HepG2 (cell line): Measurements from ENCODE around the gene ATXN1L. TPM values are rescaled to one million over a fixed set of nuclear protein-coding genes. Genes with fewer than 3 reads are reported as not detected.

Experiments used
- ARNT ChIP-seq: fragments of 450-650 bp; IDR thresholded peaks from 2 replicates; pipeline ENCODE4 v1.6.1; 2017
- CBX2 ChIP-seq, 2 experiments: fragments of 200-600 bp in 1 of 2; sonication (generic); formaldehyde crosslinking in 1 of 2; IDR thresholded peaks; 2 replicates each; pipeline versions ENCODE4 v1.7.0 to v1.8.1; 2018 to 2022; ENCODE audit warnings: low read depth in 2 of 2, low read length in 1 of 2, mild to moderate bottlenecking in 1 of 2, missing genetic modification reagents in 1 of 2
- CEBPB ChIP-seq: IDR thresholded peaks from 2 replicates; pipeline ENCODE4 v1.6.1; 2011; ENCODE audit warnings: low read depth, low read length, improper control_type of control experiment, borderline replicate concordance
- FOSL2 ChIP-seq: sonication (generic); formaldehyde crosslinking; IDR thresholded peaks from 2 replicates; pipeline ENCODE4 v1.4.0; 2020; ENCODE audit warnings: missing genetic modification reagents
- HDAC2 ChIP-seq: sonication (generic); formaldehyde crosslinking; IDR thresholded peaks from 2 replicates; pipeline ENCODE4 v1.4.0; 2020; ENCODE audit warnings: missing genetic modification reagents
- HNRNPH1 ChIP-seq: fragments of 200-400 bp; formaldehyde crosslinking; optimal IDR thresholded peaks from 2 replicates; pipeline ENCODE3; 2017; ENCODE audit warnings: mild to moderate bottlenecking, low read depth, low read length
- JARID2 ChIP-seq: sonication (generic); formaldehyde crosslinking; IDR thresholded peaks from 2 replicates; pipeline ENCODE4 v1.8.1; 2023; ENCODE audit warnings: missing genetic modification reagents, inconsistent platforms; ENCODE audit not compliant: insufficient replicate concordance
- MAFF ChIP-seq: IDR thresholded peaks from 2 replicates; pipeline ENCODE4 v1.6.1; 2011; ENCODE audit warnings: low read depth, low read length, improper control_type of control experiment
- PHF8 ChIP-seq: sonication (generic); formaldehyde crosslinking; IDR thresholded peaks from 2 replicates; pipeline ENCODE4 v1.5.0; 2020; ENCODE audit warnings: missing genetic modification reagents
- PLRG1 ChIP-seq: fragments of 450-650 bp; conservative IDR thresholded peaks from 2 replicates; pipeline ENCODE4 v1.6.1; 2016
- RAD51 ChIP-seq: fragments of 450-650 bp; IDR thresholded peaks from 2 replicates; pipeline ENCODE4 v1.6.1; 2016; ENCODE audit warnings: borderline replicate concordance
- REPIN1 ChIP-seq: sonication (generic); formaldehyde crosslinking; IDR thresholded peaks from 2 replicates; pipeline ENCODE4 v1.8.0; 2022; ENCODE audit warnings: missing genetic modification reagents, low read depth, mild to moderate bottlenecking, borderline replicate concordance
- SAFB2 ChIP-seq: sonication (generic); formaldehyde crosslinking; IDR thresholded peaks from 2 replicates; pipeline ENCODE4 v1.5.1; 2020; ENCODE audit warnings: missing genetic modification reagents, low read depth, mild to moderate bottlenecking, borderline replicate concordance
- THAP11 ChIP-seq: IDR thresholded peaks from 2 replicates; pipeline ENCODE4 v1.6.1; 2016; ENCODE audit warnings: missing biosample characterization, missing genetic modification reagents
- ZBTB20 ChIP-seq: sonication (generic); formaldehyde crosslinking; IDR thresholded peaks from 2 replicates; pipeline ENCODE4 v1.8.1; 2023; ENCODE audit warnings: missing genetic modification reagents, low read depth, mild to moderate bottlenecking, borderline replicate concordance
- ZFP1 ChIP-seq: IDR thresholded peaks from 2 replicates; pipeline ENCODE4 v1.6.1; 2016
- ZNF274 ChIP-seq: sonication (generic); formaldehyde crosslinking; IDR thresholded peaks from 2 replicates; pipeline ENCODE4 v1.5.1; 2020; ENCODE audit warnings: mild to moderate bottlenecking, missing genetic modification reagents
- ZNF343 ChIP-seq: sonication (generic); formaldehyde crosslinking; IDR thresholded peaks from 2 replicates; pipeline ENCODE4 v1.4.0; 2020; ENCODE audit warnings: mild to moderate bottlenecking, missing genetic modification reagents
- ZNF670 ChIP-seq: sonication (generic); formaldehyde crosslinking; IDR thresholded peaks from 2 replicates; pipeline ENCODE4 v1.8.0; 2022; ENCODE audit warnings: mild to moderate bottlenecking, missing genetic modification reagents, borderline replicate concordance
- ZNF790 ChIP-seq: sonication (generic); formaldehyde crosslinking; IDR thresholded peaks from 2 replicates; pipeline ENCODE4 v1.8.0; 2022; ENCODE audit warnings: missing genetic modification reagents, mild to moderate bottlenecking, borderline replicate concordance
- ZSCAN29 ChIP-seq: sonication (generic); formaldehyde crosslinking; conservative IDR thresholded peaks from 2 replicates; pipeline ENCODE4 v1.4.0; 2020; ENCODE audit warnings: mild to moderate bottlenecking, missing genetic modification reagents
- polyA plus RNA-seq, 8 experiments: library from polyadenylated mRNA; depleted of rRNA in 3 of 8; stranded (reverse) in 7 of 8; unstranded in 1 of 8; fragments of >200 nt; fragmentation: Illumina TruSeq in 4 of 8; extraction: Trizol in 4 of 8; gene quantifications; 2 replicates each; pipeline versions ENCODE4 v1.2.1 to v1.2.3, GENCODE V29; 2011 to 2016; ENCODE audit warnings: low read depth in 4 of 8, missing spikeins in 1 of 8, mixed read lengths in 1 of 8; ENCODE audit not compliant: insufficient read depth in 1 of 8
- total RNA-seq, 5 experiments: library from RNA; depleted of rRNA; stranded (reverse); fragments of >200 nt; fragmentation: Illumina TruSeq; extraction: Trizol; gene quantifications; 2 replicates each; pipeline ENCODE4 v1.2.3, GENCODE V29; 2016; ENCODE audit warnings: low read depth in 1 of 5
- TF ChIP-seq, protein P1 (sequence below): sonication (generic); formaldehyde crosslinking; IDR thresholded peaks from 2 replicates; pipeline ENCODE4 v1.4.0; 2020; ENCODE audit warnings: missing genetic modification reagents, borderline replicate concordance
- TF ChIP-seq, protein P2 (sequence below): sonication (generic); formaldehyde crosslinking; IDR thresholded peaks from 2 replicates; pipeline ENCODE4 v1.5.0; 2020; ENCODE audit warnings: mild to moderate bottlenecking, missing genetic modification reagents

ATXN1L gene
- total and polyA plus RNA-seq, 2 of the 13 experiments (the other 11 are each of a cell fraction or from before 2014, with no cell fraction given) = 20.0 to 22.4 TPM

DNA sequence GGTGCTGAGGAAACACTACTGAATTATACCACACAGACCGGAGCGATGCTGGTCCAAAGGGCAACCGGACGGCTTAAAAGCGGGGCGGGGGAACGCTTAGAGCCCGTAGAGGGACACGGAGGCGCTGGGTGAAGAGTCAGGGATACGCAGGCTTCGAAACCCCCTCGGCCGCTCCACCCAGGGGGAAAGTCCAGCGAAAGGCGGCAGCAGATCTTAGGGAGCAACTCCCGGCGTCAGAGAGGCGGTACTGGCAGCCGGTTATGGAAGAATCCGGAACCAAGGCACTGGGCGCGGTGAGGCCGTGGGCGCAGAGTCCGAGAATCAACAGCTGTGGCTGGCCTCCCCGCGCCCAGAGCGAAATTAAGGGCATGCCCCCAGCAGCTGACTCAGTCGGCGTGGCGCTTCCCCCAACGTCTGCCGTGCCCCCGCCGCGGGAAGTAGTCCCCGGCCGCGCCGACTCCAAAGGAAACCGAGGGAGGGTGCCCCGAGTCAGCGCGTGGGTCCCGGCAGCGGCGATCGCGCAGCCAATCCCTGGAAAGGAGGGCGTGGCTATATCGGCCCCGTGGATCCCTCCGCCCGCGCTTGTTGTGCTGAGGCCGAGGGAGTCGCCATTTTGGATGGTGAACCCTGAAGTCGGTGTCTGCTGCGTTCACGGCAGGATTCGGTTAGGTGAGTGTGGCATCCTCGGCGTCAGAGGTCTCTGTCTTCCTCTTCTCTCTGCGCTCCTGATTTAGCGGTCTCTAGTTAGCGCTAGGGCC lies 49.3 kb downstream of the ATXN1L start, which contains the start of gene IST1 (continued):
- TF ChIP-seq, protein P1, sequence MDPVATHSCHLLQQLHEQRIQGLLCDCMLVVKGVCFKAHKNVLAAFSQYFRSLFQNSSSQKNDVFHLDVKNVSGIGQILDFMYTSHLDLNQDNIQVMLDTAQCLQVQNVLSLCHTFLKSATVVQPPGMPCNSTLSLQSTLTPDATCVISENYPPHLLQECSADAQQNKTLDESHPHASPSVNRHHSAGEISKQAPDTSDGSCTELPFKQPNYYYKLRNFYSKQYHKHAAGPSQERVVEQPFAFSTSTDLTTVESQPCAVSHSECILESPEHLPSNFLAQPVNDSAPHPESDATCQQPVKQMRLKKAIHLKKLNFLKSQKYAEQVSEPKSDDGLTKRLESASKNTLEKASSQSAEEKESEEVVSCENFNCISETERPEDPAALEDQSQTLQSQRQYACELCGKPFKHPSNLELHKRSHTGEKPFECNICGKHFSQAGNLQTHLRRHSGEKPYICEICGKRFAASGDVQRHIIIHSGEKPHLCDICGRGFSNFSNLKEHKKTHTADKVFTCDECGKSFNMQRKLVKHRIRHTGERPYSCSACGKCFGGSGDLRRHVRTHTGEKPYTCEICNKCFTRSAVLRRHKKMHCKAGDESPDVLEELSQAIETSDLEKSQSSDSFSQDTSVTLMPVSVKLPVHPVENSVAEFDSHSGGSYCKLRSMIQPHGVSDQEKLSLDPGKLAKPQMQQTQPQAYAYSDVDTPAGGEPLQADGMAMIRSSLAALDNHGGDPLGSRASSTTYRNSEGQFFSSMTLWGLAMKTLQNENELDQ (CRISPR knock-in tag) = no peak; the same call in 1 of the 2 replicates
- TF ChIP-seq ZSCAN29 (CRISPR knock-in tag) (peak; percentile 95), ZFP1 (CRISPR knock-in tag) (peak; percentile 93), RAD51 (no peak), JARID2 (CRISPR knock-in tag) (peak; percentile 95), FOSL2 (CRISPR knock-in tag) (peak; percentile 92), ZNF670 (CRISPR knock-in tag) (peak; percentile 98), ARNT (no peak), ZNF790 (CRISPR knock-in tag) (peak; percentile 66), THAP11 (CRISPR knock-in tag) (peak; percentile 90), HDAC2 (CRISPR knock-in tag) (peak; percentile 96), CBX2 (IDR thresholded peaks at IDR 0.05; ENCODE audit: low read depth, low read length) (no peak), CBX2 (CRISPR knock-in tag; IDR thresholded peaks at IDR 0.05; ENCODE audit: low read depth) (peak; percentile 98; the same call in 1 of the 2 replicates), MAFF (peak; percentile 15; the same call in 1 of the 2 replicates), CEBPB (peak; percentile 84), PHF8 (CRISPR knock-in tag) (peak; percentile 94), SAFB2 (no peak; the same call in 1 of the 2 replicates), ZBTB20 (CRISPR knock-in tag) (peak; percentile 68; the same call in 1 of the 2 replicates), PLRG1 (no peak), ZNF343 (CRISPR knock-in tag) (peak; percentile 92), REPIN1 (CRISPR knock-in tag) (peak; percentile 85), HNRNPH1 (peak; percentile 69), ZNF274 (CRISPR knock-in tag) (peak; percentile 94)
- TF ChIP-seq, protein P2, sequence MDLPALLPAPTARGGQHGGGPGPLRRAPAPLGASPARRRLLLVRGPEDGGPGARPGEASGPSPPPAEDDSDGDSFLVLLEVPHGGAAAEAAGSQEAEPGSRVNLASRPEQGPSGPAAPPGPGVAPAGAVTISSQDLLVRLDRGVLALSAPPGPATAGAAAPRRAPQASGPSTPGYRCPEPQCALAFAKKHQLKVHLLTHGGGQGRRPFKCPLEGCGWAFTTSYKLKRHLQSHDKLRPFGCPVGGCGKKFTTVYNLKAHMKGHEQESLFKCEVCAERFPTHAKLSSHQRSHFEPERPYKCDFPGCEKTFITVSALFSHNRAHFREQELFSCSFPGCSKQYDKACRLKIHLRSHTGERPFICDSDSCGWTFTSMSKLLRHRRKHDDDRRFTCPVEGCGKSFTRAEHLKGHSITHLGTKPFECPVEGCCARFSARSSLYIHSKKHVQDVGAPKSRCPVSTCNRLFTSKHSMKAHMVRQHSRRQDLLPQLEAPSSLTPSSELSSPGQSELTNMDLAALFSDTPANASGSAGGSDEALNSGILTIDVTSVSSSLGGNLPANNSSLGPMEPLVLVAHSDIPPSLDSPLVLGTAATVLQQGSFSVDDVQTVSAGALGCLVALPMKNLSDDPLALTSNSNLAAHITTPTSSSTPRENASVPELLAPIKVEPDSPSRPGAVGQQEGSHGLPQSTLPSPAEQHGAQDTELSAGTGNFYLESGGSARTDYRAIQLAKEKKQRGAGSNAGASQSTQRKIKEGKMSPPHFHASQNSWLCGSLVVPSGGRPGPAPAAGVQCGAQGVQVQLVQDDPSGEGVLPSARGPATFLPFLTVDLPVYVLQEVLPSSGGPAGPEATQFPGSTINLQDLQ (CRISPR knock-in tag) = peak; percentile 98
